Measurements from ENCODE around the gene F2RL2.

F2RL2 gene

GRCh38 chr5:76590027-76590426 lies 33.2 kb downstream of the F2RL2 start:
- no peak for TF ChIP-seq CTCF (IDR thresholded peaks at IDR 0.05; ENCODE audit: low read depth, low read length)
- no peaks in the 10 kb centered on the region for H3K36me3 ChIP-seq
- H3K27me3 ChIP-seq, result 0 out of 2 replicates have a peak, but pooled peaks cover 7% of the 10 kb centered on the region
- H3K4me3 ChIP-seq (ENCODE audit: low read depth, low read length), result no peak overlapping the region
- no peak for DNase-seq
- H3K9me3 ChIP-seq, result no peaks in the 10 kb centered on the region
- no peaks in the 10 kb centered on the region for H3K4me1 ChIP-seq

GRCh38 chr5:76586531-76586930 lies 36.7 kb downstream of the F2RL2 start:
- Histone ChIP-seq H3K27me3 (no peaks in the 10 kb centered on the region), H3K4me3 (ENCODE audit: low read depth, low read length) (no peak overlapping the region), H3K4me1 (no peaks in the 10 kb centered on the region), H3K36me3 (no peaks in the 10 kb centered on the region), H3K9me3 (no peaks in the 10 kb centered on the region)
- no peak for DNase-seq
- TF ChIP-seq CTCF (IDR thresholded peaks at IDR 0.05; ENCODE audit: low read depth, low read length), result no peak

GRCh38 chr5:76585783-76586217 lies 37.4 kb downstream of the F2RL2 start:
- Histone ChIP-seq H3K4me1 (no peaks in the 10 kb centered on the region), H3K36me3 (no peaks in the 10 kb centered on the region), H3K4me3 (ENCODE audit: low read depth, low read length) (no peak overlapping the region), H3K27me3 (no peaks in the 10 kb centered on the region), H3K9me3 (no peaks in the 10 kb centered on the region)
- DNase-seq, result no peak
- TF ChIP-seq CTCF (IDR thresholded peaks at IDR 0.05; ENCODE audit: low read depth, low read length), result no peak

DNA sequence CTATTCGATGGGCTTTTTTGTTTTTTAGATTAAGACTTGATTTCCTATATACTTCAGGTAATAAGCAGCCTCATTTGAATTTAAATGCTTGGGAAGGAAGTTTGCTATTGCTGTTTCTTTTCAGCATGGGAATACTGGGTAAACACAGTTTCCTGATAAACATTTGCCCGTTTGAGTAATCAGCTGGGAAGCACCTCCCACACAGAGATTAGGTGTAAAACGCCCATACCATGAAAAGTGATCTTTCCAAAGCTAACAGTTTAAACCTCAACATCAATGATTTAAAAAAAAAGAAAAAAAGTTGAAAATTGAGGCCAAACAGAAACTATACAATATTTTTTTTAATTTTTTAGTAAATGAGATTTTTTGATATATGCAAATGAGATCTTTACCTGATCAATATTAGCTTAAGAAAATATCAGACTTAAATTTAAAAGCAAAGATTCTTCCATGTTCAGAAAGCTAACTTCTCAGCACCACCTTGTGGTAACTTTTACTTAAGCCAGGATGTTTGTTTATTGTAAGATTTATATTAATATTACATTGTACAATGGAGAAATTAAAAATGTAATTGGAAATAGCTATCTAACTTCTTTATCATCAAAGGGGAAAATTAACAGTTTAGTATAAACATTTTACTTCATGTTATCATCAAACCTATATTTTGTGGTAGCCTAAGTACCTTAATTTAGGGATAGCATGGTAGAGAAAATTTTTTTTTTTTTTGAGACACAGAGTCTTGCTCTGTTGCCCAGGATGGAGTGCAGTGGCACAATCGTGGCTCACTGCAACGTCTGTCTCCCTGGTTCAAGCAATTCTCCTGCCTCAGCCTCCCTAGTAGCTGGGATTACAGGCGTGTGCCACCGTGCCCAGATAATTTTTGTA lies 39.8 kb downstream of the F2RL2 start:
- TF ChIP-seq CTCF (IDR thresholded peaks at IDR 0.05; ENCODE audit: low read depth, low read length), result peak; percentile 12; the same call in 1 of the 2 replicates
- no peaks in the 10 kb centered on the region for H3K27me3 ChIP-seq
- no peaks in the 10 kb centered on the region; the same call in 1 of the 2 replicates for H3K4me1 ChIP-seq
- no peaks in the 10 kb centered on the region for H3K9me3 ChIP-seq
- no peak for DNase-seq
- no peaks in the 10 kb centered on the region for H3K36me3 ChIP-seq
- no peak overlapping the region for H3K4me3 ChIP-seq (ENCODE audit: low read depth, low read length)

GRCh38 chr5:76582230-76583162 lies 40.7 kb downstream of the F2RL2 start:
- no peak overlapping the region for H3K4me3 ChIP-seq (ENCODE audit: low read depth, low read length)
- H3K27me3 ChIP-seq, result no peaks in the 10 kb centered on the region
- H3K4me1 ChIP-seq, result no peaks in the 10 kb centered on the region; the same call in 1 of the 2 replicates
- TF ChIP-seq CTCF (IDR thresholded peaks at IDR 0.05; ENCODE audit: low read depth, low read length), result no peak
- DNase-seq, result no peak
- H3K9me3 ChIP-seq, result no peaks in the 10 kb centered on the region
- no peaks in the 10 kb centered on the region for H3K36me3 ChIP-seq
